CD4-positive, alpha-beta T cell treated with Interleukin-4 for 1 hour (primary cell): ENCODE data around the gene CPSF3.

Experiments
- DNase-seq, 2 donors: peaks; one replicate each; pipeline ENCODE4 v3.0.0-alpha.2; 2020 to 2022

CPSF3 gene

DNA sequence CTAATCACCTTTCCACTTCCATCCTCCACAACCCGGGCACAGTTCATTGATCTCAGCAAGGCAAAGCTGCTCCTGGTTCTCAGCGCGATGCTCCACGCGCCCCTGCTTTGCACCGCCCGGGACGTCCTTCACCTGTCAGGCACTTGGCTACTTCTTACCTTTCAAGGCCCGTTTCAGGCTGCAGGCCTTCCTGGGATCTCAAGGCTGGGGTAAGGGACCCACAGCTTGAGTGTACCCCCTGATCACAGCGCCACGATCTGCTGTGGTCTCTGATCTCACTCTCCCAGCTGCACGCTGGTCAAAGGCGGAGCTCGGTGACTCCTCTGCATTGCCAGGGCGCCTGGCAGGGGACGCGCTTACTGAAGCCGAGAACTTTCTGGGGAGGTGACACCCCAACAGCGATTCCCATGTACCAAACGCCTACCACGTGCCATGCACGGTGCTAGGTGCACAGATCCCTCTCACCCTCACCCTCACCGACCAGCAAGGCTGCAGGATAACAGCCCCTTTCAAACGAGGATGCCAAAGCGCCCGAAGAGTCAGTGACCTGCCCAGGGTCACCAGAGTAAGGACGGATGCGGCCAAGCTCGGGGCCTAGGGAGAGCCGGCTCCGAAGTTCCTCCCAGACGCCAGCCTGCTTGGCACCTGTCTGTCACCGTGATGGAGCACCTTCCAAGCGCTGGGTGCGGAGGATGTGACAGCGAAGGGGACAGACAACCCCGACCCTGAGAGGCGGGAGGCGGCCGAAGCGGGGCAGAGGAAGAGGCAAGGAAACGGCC, 944 bp upstream of the CPSF3 start:
- DNase-seq, result peak; percentile 29 to 46

DNA sequence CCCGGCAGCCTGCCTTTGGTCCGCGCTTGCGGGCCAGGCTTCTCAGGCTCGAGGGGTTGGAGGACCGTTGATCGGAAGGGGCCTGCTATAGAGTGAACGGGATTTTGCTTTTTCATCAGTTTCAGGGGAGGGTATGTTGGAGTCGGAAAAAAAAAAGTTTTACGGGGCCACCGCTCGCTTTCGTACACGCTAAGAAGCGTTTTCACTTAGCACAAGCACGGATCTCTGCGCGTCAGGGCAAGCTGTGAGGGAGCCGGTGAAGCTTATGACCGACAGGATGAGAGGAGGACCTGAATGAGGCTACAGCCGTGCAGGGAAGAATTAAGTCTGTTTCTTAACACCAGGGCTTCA, 443 bp downstream of the CPSF3 start:
- no peak for DNase-seq

DNA sequence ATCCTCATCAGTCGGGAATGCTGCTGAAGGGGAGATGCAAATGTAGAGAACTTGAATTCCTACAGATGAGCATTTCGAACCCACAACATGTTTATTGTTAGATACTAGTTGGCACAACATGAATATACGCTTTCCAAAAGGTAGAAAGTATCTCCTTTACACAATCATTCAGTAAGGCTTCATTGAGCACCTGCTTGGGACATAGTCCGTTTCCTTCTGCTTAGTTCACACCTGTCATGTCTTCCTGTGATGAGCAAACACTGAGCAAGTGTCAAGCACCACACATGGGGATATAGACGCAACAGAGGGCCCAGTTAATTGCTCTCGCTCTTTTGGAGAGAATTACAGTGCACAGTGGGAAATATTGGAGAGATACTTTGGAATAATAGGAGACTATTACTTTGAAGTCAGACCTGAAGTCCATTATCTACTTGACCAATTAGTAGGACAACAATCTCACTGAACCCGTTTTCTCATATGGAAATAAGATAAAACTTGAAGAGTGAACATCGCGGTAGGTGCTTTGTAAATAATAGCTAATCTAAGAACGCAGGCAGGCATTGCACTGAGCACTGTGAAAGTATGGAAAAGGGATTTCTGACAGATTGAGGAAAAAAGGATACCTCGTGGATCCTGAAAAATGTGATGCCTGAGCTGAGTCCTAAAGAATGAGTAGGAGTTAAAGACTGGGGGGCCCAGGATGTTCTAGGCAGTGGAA, 1.2 kb downstream of the CPSF3 start:
- peak in 1 of 2 donors; percentile 4 for DNase-seq

DNA sequence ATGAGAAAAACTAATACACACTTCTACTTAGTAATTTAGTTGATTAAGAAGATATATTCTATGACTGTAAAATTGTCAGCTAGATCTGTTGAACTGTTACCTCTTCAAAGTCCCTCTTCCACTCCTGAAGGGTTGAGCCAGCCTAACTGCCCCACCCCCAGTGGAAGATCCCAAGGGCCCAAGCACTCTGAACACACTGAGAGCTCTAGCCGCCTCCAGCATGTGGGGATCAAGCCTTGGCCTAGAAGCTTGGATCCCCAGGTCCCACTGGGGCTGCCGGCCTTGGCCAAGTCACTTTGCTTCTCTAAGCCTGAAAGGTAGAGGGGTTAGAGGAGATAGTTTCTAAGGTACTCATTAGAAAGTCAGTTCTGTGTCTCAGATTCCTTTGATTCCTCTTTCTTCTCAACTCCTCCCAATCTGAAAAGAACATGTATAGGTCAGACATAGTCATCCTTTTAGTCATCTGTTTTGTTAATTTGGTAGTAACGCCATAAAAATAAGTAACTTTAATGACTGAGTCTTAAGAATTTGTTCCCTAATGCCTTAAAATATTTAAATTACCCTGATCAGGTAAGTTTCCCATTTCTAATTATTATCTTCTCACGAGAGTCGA, 5.6 kb downstream of the CPSF3 start:
- no peak for DNase-seq

DNA sequence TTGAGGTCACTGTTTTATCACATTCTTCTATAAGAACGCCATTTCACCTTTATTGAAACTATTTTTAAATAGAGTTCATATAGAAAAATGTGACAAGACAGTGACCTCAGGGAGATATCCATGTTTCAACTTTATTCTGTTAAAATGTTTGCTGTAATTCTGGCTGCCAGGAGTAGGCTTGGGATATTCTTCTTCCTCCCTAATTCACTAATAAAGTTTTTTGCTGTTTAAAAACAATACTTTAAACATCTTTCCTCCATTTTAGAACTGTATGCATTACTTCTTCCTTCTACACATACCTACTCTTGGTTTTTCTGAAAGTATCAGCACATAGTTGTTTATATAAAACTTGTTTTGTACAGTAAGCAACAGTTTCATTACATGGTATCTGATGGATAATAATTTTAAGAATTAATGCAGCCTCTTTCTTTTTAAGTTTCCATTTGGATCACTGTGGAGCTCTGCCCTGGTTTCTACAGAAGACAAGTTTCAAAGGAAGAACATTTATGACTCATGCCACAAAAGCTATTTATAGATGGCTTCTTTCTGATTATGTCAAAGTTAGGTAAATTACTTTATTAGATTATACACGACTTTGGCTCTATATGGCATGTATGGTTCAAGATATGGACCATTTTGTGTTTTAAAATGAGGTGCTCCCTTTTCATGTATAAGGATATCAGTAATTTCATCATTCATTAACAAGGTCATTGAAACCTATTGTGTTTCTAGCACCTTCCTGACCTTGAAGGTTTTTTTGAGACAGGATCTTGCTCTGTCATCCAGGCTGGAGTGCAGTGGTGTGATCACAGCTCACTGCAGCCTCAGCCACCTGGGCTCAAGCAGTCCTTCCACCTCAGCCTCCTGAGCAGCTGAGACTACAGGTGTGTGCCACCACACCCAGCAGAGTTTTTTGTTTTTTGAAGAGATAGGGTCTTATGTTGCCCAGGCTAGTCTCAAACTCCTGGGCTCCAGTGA, 7.2 kb downstream of the CPSF3 start:
- DNase-seq, result no peak

DNA sequence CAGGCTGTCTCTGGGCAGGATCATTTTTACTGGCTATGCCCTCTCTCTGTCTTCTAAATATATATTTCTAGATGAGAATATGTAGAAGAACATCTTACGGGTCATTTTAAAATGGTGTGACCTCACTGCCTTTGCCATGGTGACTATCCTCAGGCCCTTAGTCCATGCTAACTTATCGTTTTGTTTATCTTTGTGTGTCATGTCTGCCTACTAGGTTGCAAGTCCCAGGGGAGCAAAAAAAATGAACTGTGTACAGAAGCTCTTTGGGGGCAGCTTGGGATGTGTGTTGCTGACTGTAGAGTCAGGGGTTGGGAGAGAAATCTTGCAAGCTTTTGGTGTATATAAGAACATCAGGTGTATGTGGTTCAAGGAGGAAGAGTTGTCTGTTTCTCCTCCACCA, 11.0 kb downstream of the CPSF3 start:
- DNase-seq, result no peak

DNA sequence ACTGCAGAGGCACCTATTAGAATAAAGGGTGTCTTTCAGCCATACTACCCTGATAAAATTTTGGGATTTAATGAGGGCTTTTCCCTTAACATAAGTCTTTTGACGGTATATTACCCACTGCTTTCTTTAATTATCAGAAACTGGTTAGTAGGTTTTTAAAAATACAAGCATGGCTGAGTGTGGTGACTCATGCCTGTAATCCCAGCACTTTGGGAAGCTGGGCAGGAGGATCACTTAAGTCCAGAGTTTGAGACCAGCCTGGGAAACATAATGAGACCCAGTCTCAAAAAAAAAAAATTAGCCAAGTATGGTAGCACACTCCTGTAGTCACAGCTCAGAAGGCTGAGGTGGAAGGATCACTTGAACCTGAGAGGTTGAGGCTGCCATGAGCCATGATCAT, 16.1 kb downstream of the CPSF3 start:
- DNase-seq, result no peak

DNA sequence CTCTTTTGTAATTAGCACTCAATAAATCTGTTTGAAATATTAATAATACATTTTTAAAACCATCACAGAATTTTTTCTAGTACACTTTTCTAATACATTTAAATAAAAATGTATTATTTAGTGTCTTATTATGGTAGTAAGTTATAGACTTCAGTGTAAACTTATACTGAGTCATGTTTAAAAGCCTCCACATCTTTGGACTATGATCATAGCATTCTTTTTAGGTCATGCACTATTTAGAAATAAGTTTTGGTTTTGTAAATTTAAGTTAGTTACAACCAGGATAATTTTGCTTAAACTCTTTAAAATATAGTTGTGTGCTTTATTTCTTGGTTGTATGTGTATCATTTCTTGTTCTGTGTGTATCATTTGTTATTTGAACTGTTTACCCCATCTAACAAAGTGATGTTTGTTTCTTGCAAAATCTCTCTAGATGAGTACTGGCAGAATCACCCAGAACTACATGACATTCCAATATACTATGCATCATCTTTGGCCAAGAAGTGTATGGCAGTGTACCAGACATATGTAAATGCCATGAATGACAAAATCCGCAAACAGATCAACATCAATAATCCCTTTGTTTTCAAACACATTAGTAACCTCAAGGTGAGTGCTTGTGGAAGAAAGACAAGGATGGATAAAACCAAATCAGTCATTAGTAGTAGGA, 16.7 kb downstream of the CPSF3 start:
- DNase-seq, result no peak

DNA sequence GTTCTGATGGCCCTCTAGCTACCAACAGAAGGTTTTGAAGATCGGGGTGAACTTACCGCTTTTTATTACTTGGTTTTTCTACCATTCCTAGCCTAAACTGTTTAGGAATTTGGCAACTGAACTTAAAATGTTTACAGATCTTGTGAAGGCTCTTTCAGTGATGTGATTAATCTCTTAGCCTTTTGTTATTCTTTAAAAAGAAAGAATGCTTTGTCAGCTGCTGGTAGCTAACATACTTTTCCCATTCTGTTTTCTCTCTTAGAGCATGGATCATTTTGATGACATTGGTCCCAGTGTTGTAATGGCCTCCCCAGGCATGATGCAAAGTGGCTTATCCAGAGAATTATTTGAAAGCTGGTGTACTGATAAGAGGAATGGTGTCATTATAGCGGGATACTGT, 18.1 kb downstream of the CPSF3 start:
- DNase-seq, result no peak

DNA sequence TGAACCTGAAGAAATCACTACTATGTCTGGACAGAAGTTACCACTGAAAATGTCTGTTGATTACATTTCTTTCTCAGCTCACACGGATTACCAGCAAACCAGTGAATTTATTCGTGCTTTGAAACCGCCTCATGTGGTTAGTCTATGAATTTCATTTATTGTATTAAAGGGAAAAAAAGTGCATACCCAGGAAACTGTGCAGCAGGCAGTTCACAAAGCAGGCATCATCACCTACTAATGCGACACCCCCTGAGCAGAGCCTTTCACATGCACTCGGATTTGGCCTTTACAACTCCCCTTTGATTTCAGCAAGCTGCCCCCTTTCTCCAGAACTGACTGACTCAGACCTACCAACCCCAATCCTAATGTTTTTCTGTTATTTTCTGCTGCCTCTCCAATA, 20.1 kb downstream of the CPSF3 start:
- DNase-seq, result no peak

DNA sequence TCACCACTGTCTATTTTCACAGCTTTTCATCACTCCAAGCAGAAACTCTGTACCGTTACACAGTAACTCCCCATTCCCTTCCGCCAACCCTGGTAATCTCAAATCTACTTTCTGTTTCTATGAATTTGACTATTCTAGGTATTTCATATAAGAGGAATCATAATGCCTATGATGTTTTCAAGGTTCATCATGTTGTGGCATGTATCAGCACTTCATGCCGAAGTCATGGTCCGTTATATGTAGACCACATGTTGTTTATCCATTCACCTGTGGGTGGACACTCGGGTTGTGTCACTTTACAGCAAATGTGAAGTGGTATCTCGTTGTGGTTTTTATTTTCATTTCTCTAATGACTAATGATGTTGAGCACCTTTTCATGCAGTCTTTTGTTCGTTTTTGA, 21.6 kb downstream of the CPSF3 start:
- DNase-seq, result no peak

DNA sequence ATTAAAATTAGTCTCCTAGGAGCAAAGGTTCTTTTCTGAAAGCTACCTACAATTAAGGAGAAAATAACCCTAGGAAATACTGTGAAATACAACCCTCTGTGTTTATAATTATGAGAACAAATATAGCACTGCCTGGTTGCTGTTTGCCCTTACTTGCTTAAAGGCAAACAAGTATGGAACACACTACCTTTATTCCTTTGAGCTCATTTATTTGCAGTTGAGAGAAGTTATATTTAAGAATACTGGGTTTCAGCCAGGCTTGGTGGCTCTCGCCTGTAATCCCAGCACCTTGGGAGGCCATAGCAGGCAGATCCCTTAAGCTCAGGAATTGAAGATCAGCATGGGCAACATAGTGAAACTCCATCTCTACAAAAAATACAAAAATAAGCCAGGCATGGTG, 27.8 kb downstream of the CPSF3 start:
- no peak for DNase-seq

DNA sequence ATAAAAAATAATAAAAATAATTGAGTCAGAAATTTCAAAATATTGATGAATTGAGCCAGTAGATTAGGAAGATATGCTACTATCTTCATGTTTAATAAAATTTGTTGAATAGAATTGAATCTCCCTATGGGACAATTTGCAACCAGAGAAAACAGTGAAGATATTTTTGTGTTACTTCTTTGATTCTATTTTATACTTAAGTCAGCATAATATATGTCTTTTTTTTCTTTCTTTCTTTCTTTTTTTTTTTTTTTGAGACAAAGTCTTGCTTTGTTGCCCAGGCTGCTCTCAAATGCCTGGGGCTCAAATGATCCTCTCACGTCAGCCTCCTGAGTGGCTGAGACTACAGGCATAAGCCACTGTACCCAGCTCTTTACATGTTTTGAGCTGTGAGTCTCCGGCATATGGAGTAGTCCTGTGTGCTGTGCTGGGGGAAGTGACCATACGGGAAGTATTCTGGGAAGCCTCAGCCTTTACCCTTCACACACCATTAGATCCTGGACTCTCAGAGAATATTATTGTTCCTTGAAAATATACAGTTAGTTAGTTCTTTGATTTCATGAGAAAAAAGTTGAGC, 37.1 kb downstream of the CPSF3 start:
- DNase-seq, result no peak

DNA sequence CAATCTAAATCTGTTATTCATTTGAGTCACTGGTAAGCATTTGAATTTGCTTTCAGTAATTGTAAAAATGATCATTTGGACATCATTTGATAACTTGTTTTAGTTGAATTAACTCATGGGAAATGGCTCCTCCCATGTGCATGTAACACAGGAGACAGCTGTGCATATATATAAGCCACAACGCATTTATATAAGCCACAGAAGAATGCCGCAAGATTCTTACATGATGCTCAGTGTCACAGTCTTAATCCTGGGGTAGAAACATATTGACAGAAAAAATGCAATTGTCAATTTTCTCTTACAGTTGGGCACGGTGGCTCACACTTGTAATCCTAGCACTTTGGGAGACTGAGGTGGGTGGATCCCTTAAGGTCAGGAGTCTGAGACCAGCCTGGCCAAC, 37.6 kb downstream of the CPSF3 start:
- no peak for DNase-seq

DNA sequence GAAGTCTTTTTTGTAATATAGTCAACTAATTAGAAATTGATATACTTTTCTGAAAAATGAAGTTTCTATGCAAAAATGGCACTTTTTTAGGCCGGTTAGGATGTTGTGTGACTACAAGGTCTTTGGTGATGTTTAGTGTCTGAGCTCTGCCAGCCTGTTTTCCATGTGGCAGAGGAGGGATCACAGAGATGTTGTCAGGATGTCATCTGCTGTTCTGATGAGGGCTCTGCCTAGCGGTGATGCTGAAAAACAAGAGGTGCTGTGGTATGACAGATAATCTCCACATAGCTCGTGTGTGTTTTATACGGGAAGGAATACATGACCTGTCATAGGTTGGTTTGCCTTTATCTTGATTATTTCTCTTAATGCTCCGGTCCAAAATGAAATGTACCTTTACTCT, 38.9 kb downstream of the CPSF3 start:
- no peak for DNase-seq

DNA sequence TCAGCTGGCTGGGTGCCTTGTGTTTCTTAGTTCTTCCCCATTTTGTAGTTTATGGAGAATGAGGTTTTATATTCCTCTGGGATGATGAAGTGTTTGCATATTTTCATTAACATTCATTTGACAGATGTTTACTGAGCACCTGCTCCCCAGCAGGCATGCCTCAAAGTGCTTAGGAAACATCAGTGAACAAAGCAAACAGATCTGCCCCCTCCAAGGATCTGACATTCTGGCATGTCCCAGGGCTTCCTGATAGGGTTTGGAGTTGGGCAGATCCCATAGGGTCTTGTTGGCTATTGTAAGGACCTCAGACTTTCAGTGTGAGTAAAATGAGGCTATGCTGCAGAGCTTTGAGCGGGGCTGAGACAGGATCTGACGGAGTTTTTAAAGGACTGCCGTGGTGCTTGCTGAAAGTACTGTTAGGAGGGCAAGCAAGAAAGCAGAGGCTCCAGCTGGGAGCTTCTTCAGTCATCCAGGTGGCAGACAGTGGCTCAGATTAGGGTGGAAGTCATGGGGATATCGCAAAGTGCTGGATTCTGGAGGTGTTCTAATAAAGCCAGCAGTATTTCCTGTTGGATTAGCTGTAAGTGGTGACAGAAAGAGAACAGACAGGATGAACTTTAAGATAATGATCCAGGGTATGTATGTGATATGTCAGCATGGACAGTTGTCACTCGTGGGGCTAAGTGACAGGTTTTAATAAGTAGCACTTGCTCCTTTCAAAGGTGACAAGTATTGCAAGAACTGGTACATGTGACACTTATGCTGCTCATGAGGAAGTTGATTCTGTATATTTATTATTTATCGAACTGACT, 39.6 kb downstream of the CPSF3 start:
- no peak for DNase-seq

DNA sequence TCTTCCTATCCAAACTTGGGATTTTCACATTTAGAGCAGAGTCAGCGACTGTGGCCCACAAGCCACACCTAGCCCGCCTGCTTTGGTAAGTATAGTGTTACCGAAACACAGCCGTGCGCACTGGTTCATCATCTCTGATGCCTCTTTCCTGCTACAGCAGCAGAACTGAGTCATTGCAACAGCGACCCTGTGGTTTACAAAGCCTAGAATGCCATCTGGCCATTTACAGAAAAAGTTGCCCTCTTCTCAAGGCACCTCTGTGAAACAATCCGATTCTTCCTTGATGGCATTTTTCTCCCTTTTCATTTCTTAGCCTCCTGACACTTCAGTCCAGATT, 40.2 kb downstream of the CPSF3 start:
- DNase-seq, result no peak

DNA sequence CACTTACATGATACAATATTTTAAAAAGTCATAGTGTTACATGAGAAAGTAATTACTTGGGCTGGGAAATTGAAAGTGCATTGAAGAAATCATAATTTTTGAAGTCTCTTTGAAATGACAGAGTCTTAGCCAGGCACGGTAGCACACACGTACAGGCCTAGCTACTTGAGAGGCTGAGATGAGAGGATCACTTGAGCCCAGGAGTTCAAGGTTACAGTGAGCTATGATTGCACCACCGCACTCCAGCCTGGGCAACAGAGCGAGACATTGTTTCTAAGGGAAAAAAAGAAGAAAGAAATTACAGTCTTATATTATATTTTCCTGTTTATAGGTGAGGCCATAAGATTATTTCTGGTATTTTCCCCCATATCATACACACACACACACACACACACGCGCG, 41.7 kb downstream of the CPSF3 start:
- no peak for DNase-seq

DNA sequence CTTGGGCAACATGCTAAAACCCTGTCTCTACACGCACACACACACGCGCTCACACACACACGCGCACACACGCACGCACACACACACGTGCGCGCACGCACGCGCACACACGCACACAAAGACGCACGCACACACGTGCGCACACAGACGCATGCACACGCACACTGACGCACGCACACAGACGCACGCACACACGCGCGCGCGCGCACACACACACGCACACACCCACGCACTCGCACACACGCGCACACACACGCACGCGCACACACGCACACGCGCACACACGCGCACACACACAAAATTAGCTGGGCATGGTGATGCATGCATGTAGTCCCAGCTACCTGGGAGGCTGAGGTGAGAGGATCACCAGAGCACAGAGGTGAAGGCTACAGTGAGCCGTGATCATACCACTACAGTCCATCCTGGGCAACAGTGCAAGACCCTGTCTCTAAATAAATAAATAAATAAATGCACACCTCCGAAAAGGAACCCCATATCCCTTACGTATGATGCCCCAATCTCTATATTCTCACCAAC, 42.8 kb downstream of the CPSF3 start:
- no peak for DNase-seq

DNA sequence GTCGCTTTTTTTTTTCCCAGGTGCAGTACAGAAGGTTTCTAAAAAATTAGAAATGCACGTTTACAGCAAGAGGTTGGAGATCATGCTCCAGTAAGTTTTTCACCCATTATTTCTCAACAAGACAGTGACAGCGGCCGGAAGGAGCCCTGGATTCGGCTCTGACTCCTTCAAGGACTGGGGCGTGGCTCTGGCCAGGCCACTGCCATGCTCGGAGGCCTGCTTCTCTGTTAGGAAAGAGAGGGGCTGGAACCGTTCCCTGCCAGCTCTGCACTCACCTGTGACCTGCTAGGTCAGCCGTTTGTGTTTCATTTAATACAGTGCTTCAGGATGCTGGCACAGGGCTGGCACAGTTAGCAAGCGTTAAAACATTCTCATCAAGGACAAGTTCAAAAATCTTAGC, 44.2 kb downstream of the CPSF3 start:
- no peak for DNase-seq

DNA sequence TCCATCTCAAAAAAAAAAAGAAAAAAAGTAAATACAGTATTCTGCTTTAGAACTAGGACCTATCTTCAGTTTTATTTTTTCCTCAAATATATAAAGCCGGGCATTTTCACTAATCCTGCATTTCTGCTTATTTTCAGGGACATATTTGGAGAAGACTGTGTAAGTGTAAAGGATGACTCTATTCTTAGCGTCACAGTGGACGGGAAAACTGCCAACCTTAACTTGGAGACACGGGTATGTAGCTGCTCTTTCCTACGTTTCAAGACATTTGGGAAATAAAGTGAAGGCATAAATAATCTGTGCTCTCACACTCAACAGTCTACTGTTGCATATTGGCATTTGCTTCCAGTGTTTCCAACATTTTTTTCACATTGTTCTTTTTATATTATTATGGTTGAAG, 47.8 kb downstream of the CPSF3 start:
- DNase-seq, result no peak
